Colonic mucosa (tissue), 4 donors: ENCODE measurements around the gene CRTC1. TPM values are rescaled to one million over a fixed set of nuclear protein-coding genes. Genes with fewer than 3 reads are reported as not detected.

Experiments
- DNase-seq: peaks from one replicate; pipeline ENCODE4 v3.0.0-alpha.2; 2020
- H3K27ac ChIP-seq: fragments of 200-600 bp; one replicate; pipeline ENCODE4 v1.8.0; 2021
- H3K27me3 ChIP-seq: fragments of 200-600 bp; one replicate; pipeline ENCODE4 v1.8.0; 2021
- H3K36me3 ChIP-seq: fragments of 200-600 bp; one replicate; pipeline ENCODE4 v1.8.0; 2021
- H3K4me1 ChIP-seq: fragments of 200-600 bp; one replicate; pipeline ENCODE4 v1.8.0; 2021; ENCODE audit warnings: mild to moderate bottlenecking
- H3K4me3 ChIP-seq: fragments of 200-600 bp; one replicate; pipeline ENCODE4 v1.8.0; 2021
- H3K9ac ChIP-seq, 2 donors: one replicate each; pipeline ENCODE4 v1.7.0; 2013; ENCODE audit warnings: control low read depth in 2 of 2, low read depth in 2 of 2, low read length in 2 of 2
- H3K9me3 ChIP-seq: fragments of 200-600 bp; one replicate; pipeline ENCODE4 v1.8.0; 2021
- CTCF ChIP-seq: fragments of 200-600 bp; IDR thresholded peaks from one replicate; pipeline ENCODE4 v1.8.0; 2022; ENCODE audit warnings: antibody characterized with exemption, mild to moderate bottlenecking
- intact Hi-C: fragments of 100-400 bp; cut with DNase I; formaldehyde crosslinking; loops from one replicate; pipeline ENCODE4 v1.14.1; 2022
- total RNA-seq, 2 donors: library from RNA; stranded (reverse); fragmentation: NEBNext Ultra II Directional in 1 of 2; extraction: Animal tissue kit (Norgen Biotek cat#: 25700) in 1 of 2; gene quantifications; one replicate each; pipeline ENCODE4 v1.2.1, GENCODE V29; 2021
- donor health status: healthy.
- donor health status: DM: no; HTN: no; CAD: no.
- donor health status: DM: no; HTN: no; CAD: no.

CRTC1 gene
- total RNA-seq, 2 donors from 2014 or later = 7.6 to 10.3 TPM

DNA sequence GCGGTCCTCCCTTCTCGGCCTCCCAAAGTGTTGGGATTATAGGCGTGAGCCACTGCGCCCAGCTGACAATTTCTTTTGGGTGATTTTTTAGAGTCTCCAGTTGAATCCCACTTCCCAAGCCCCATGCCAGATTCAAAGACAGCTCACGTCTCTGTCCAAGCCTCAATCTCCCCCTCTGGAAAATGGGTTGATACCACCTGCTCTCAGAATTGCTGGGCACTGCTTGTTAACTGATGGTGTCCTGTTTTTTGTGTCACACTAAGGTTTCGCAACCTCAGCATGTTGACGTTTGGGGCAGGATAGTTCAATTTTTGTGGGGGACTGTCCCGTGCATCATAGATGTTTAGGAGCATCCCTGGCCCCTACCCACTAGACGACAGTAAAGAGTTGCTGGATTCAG, 134.1 kb downstream of the CRTC1 start:
- Histone ChIP-seq H3K4me1 (no peaks in the 10 kb centered on the region), H3K27ac (no peak overlapping the region), H3K9ac (no peak overlapping the region), H3K36me3 (no peaks in the 10 kb centered on the region), H3K9me3 (no peaks in the 10 kb centered on the region), H3K27me3 (no peaks in the 10 kb centered on the region), H3K4me3 (no peak overlapping the region)
- no peak for DNase-seq
- intact Hi-C loops = no loop called here
- TF ChIP-seq CTCF = no peak

DNA sequence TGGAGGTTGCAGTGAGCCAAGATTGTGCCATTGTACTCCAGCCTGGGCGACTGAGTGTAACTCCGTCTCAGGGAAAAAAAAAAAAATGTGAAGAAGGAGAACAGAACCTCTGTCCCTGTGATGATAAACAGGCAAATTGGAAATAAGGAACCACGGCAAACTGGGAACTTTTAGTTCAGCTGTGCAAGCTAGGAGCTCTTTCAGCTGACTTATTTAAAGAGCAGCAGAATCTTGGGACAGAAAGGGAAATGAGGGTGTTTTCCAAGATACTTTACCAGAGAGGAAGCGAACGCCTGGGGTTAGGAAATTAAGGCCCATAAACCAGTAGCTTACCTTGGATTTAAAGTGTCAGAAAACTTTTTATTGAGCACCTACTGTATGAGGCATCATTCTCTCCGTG, 145.3 kb downstream of the CRTC1 start:
- no peak for TF ChIP-seq CTCF
- no peaks in the 10 kb centered on the region for H3K36me3 ChIP-seq
- DNase-seq = no peak

GRCh38 chr19:18830488-18830887, 147.0 kb downstream of the CRTC1 start:
- H3K9ac ChIP-seq = no peak overlapping the region
- no peaks in the 10 kb centered on the region for H3K9me3 ChIP-seq
- no peaks in the 10 kb centered on the region for H3K27me3 ChIP-seq
- H3K4me1 ChIP-seq = no peaks in the 10 kb centered on the region
- H3K36me3 ChIP-seq = no peaks in the 10 kb centered on the region
- intact Hi-C loops = no loop called here
- DNase-seq = no peak
- H3K27ac ChIP-seq = no peak overlapping the region
- TF ChIP-seq CTCF = no peak
- H3K4me3 ChIP-seq = no peak overlapping the region

More for the DNA sequence above, 145.3 kb downstream of the CRTC1 start:
- H3K27me3 ChIP-seq = no peaks in the 10 kb centered on the region
- H3K4me3 ChIP-seq = no peak overlapping the region
- intact Hi-C loops = no loop called here
- H3K27ac ChIP-seq = no peak overlapping the region
- no peaks in the 10 kb centered on the region for H3K9me3 ChIP-seq
- no peak overlapping the region for H3K9ac ChIP-seq
- no peaks in the 10 kb centered on the region for H3K4me1 ChIP-seq

GRCh38 chr19:18831524-18832305, 148.2 kb downstream of the CRTC1 start, which contains the start of gene UPF1:
UPF1 (plus strand) TSS chr19:18831959; CDS start chr19:18832210, 251 bp downstream.
- H3K36me3 ChIP-seq = no peaks in the 10 kb centered on the region
- H3K27ac ChIP-seq = peak within 1 kb of the TSS; percentile 86
- no peaks in the 10 kb centered on the region for H3K9me3 ChIP-seq
- intact Hi-C loops = no loop called here
- H3K9ac ChIP-seq = peak within 1 kb of the TSS; percentile 99
- no peaks in the 10 kb centered on the region for H3K27me3 ChIP-seq
- no peak for TF ChIP-seq CTCF
- peak within 1 kb of the TSS; percentile 90 for H3K4me3 ChIP-seq
- H3K4me1 ChIP-seq = peaks cover 2% of the 10 kb centered on the region
- peak; percentile 97 for DNase-seq

Other genes with a start within 250 kb of the CRTC1 start
- 10 to 100 TPM; 17.7 to 25.7 TPM for gene ISYNA1, start 245.5 kb upstream of the CRTC1 start, total RNA-seq
- gene ELL, start 161.6 kb upstream of the CRTC1 start, total RNA-seq = 10 to 100 TPM; 16.3 to 18.6 TPM
- gene FKBP8, start 140.1 kb upstream of the CRTC1 start, total RNA-seq = 100 to 1,000 TPM; 190 to 200 TPM
- 10 to 100 TPM; 66.8 to 80.4 TPM for gene KXD1, start 125.8 kb upstream of the CRTC1 start, total RNA-seq
- 1,000 to 10,000 TPM in 1 of 2 donors, 100 to 1,000 TPM in 1; 991 to 1,174 TPM for gene UBA52, start 111.8 kb upstream of the CRTC1 start, total RNA-seq
- gene REX1BD, start 94.9 kb upstream of the CRTC1 start, total RNA-seq = 10 to 100 TPM; 46.7 to 79.6 TPM
- gene CRLF1, start 76.9 kb upstream of the CRTC1 start, total RNA-seq = 1 to 10 TPM in 1 of 2 donors, under 1 TPM in 1; 0.84 to 1.6 TPM
- gene TMEM59L, start 70.8 kb upstream of the CRTC1 start, total RNA-seq = 1 to 10 TPM in 1 of 2 donors, under 1 TPM in 1; 0.27 to 1.4 TPM
- 10 to 100 TPM in 1 of 2 donors, 1 to 10 TPM in 1; 7.3 to 14.7 TPM for gene KLHL26, start 46.7 kb upstream of the CRTC1 start, total RNA-seq
- under 1 TPM in 1 of 2 donors, not detected in 1; 0.13 TPM for gene COMP, start 107.6 kb downstream of the CRTC1 start, total RNA-seq
- 100 to 1,000 TPM in 1 of 2 donors, 10 to 100 TPM in 1; 77.5 to 113 TPM for gene UPF1, start 148.3 kb downstream of the CRTC1 start, total RNA-seq
- gene CERS1, start 212.5 kb downstream of the CRTC1 start, total RNA-seq = under 1 TPM; 0.15 to 0.58 TPM
- 100 to 1,000 TPM; 218 to 295 TPM for gene COPE, start 235.7 kb downstream of the CRTC1 start, total RNA-seq
- 10 to 100 TPM; 31.1 to 57.8 TPM for gene DDX49, start 236.0 kb downstream of the CRTC1 start, total RNA-seq